Retinal pigment epithelial cell (primary cell): ENCODE data around the gene PLD5.

Experiments
- DNase-seq: peaks from one replicate; pipeline ENCODE4 v3.0.0-alpha.2; 2010; ENCODE audit warnings: low read depth
- H3K4me3 ChIP-seq: 2 replicates; pipeline ENCODE4 v1.5.1; 2011; ENCODE audit warnings: mild to moderate bottlenecking, low read length, control low read depth, moderate library complexity
- CTCF ChIP-seq: conservative IDR thresholded peaks from 2 replicates; pipeline ENCODE4 v1.5.1; 2011; ENCODE audit warnings: low read depth, low read length, control low read depth, inconsistent platforms

PLD5 gene

GRCh38 chr1:242546849-242547729 lies 22.6 kb upstream of the PLD5 start:
- no peak overlapping the region for H3K4me3 ChIP-seq
- no peak for TF ChIP-seq CTCF
- DNase-seq: no peak

GRCh38 chr1:242546441-242546840 lies 21.9 kb upstream of the PLD5 start:
- no peak overlapping the region for H3K4me3 ChIP-seq
- no peak for TF ChIP-seq CTCF
- no peak for DNase-seq

GRCh38 chr1:242544071-242544470 lies 19.6 kb upstream of the PLD5 start:
- H3K4me3 ChIP-seq: no peak overlapping the region
- no peak for TF ChIP-seq CTCF
- DNase-seq: no peak

GRCh38 chr1:242542271-242542670 lies 17.8 kb upstream of the PLD5 start:
- no peak for TF ChIP-seq CTCF
- no peak for DNase-seq

GRCh38 chr1:242535986-242536385 lies 11.5 kb upstream of the PLD5 start:
- no peak for DNase-seq
- no peak for TF ChIP-seq CTCF
- H3K4me3 ChIP-seq: no peak overlapping the region

More at GRCh38 chr1:242542271-242542670, 17.8 kb upstream of the PLD5 start:
- H3K4me3 ChIP-seq: no peak overlapping the region

- no peak for TF ChIP-seq CTCF
- no peak overlapping the region for H3K4me3 ChIP-seq
- DNase-seq: no peak
These were observed 10.3 kb upstream of the PLD5 start for GRCh38 chr1:242534753-242535152.

- no peak overlapping the region for H3K4me3 ChIP-seq
- no peak for TF ChIP-seq CTCF
- DNase-seq: peak; percentile 4
These were observed 6.3 kb upstream of the PLD5 start for GRCh38 chr1:242530761-242531160.
